Keratinocyte (primary cell): ENCODE results near the gene ZNF134.

Experiments
- EZH2 ChIP-seq: IDR thresholded peaks from one replicate; pipeline ENCODE4 v1.6.1; 2012; ENCODE audit warnings: inconsistent platforms, mild to moderate bottlenecking, low read length, moderate library complexity
- TF ChIP-seq, protein P1 (sequence below), 3 experiments: IDR thresholded peaks in 1 of 3; conservative IDR thresholded peaks in 1 of 3; optimal IDR thresholded peaks in 1 of 3; 2 replicates in 2 of 3; 3 replicates in 1 of 3; pipeline versions ENCODE3 to v1.5.1; 2011; ENCODE audit warnings: low read length in 3 of 3, mild to moderate bottlenecking in 3 of 3, moderate library complexity in 2 of 3, control low read depth in 1 of 3, inconsistent platforms in 1 of 3; ENCODE audit not compliant: insufficient read depth in 2 of 3; ENCODE audit errors: extremely low read depth in 1 of 3

DNA sequence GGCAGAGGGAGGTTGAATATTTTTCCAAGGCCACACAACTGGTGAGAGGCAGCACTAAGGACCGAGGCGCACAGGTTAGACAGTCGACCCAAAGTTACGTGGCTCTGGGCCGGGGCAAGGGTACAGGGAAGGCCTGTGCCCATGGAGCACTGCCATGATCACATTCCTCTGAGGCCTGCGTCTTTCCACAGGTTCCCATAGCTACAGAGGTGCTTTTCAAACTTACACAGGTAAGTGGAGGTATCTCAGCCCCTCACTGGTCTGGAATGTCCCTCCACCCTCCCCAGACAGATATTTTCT, 19.7 kb downstream of the ZNF134 start:
- TF ChIP-seq, protein P1, sequence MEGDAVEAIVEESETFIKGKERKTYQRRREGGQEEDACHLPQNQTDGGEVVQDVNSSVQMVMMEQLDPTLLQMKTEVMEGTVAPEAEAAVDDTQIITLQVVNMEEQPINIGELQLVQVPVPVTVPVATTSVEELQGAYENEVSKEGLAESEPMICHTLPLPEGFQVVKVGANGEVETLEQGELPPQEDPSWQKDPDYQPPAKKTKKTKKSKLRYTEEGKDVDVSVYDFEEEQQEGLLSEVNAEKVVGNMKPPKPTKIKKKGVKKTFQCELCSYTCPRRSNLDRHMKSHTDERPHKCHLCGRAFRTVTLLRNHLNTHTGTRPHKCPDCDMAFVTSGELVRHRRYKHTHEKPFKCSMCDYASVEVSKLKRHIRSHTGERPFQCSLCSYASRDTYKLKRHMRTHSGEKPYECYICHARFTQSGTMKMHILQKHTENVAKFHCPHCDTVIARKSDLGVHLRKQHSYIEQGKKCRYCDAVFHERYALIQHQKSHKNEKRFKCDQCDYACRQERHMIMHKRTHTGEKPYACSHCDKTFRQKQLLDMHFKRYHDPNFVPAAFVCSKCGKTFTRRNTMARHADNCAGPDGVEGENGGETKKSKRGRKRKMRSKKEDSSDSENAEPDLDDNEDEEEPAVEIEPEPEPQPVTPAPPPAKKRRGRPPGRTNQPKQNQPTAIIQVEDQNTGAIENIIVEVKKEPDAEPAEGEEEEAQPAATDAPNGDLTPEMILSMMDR (optimal IDR thresholded peaks at IDR 0.05 in 1 of 3, IDR thresholded peaks at IDR 0.05 in 1 of 3, conservative IDR thresholded peaks at IDR 0.05 in 1 of 3; ENCODE audit: extremely low read depth in 1 of 3, insufficient read depth in 2 of 3, low read length in 3 of 3), result no peak
- no peak for TF ChIP-seq EZH2
